Heart right ventricle (tissue), 16 donors: ENCODE results near the gene CTPS2. TPM values are rescaled to one million over a fixed set of nuclear protein-coding genes. Genes with fewer than 3 reads are reported as not detected.

Experiments
- ATAC-seq, 8 donors: fragments of 200-7000 bp; cut with Tn5 transposase; one replicate each; pipeline ENCODE4 v1.9.1; 2020; ENCODE audit warnings: mild to moderate bottlenecking in 8 of 8, moderate library complexity in 8 of 8, moderate number of reproducible peaks in 1 of 8
- DNase-seq, 2 donors: peaks; one replicate each; pipeline ENCODE4 v3.0.0-alpha.2; 2020
- H3K27ac ChIP-seq, 10 donors: fragments of 200-600 bp; sonication (generic) in 2 of 10; one replicate each; pipeline versions ENCODE4 v1.5.0 to v1.8.0; 2020 to 2022; ENCODE audit warnings: mild to moderate bottlenecking in 3 of 10
- H3K27me3 ChIP-seq, 7 donors: fragments of 200-600 bp; one replicate each; pipeline ENCODE4 v1.8.0; 2021 to 2022; ENCODE audit warnings: mild to moderate bottlenecking in 2 of 7
- H3K36me3 ChIP-seq, 9 donors: fragments of 200-600 bp; sonication (generic) in 1 of 9; one replicate each; pipeline versions ENCODE4 v1.5.0 to v1.8.0; 2020 to 2022; ENCODE audit warnings: mild to moderate bottlenecking in 2 of 9
- H3K4me1 ChIP-seq, 9 donors: fragments of 200-600 bp; sonication (generic) in 1 of 9; one replicate each; pipeline versions ENCODE4 v1.5.0 to v1.8.0; 2020 to 2022; ENCODE audit warnings: mild to moderate bottlenecking in 4 of 9
- H3K4me3 ChIP-seq, 10 donors: fragments of 200-600 bp; sonication (generic) in 2 of 10; one replicate each; pipeline versions ENCODE4 v1.5.0 to v1.8.0; 2020 to 2022; ENCODE audit warnings: mild to moderate bottlenecking in 7 of 10, moderate library complexity in 2 of 10
- H3K9me3 ChIP-seq, 11 donors: fragments of 200-600 bp in 10 of 11; sonication (generic) in 2 of 11; one replicate each; pipeline versions ENCODE4 v1.5.0 to v1.8.0; 2013 to 2022; ENCODE audit warnings: mild to moderate bottlenecking in 2 of 11, control low read depth in 1 of 11, moderate library complexity in 1 of 11
- CTCF ChIP-seq, 9 donors: fragments of 200-600 bp; sonication (generic) in 2 of 9; IDR thresholded peaks; one replicate each; pipeline versions ENCODE4 v1.5.0 to v1.8.0; 2021 to 2022; ENCODE audit warnings: antibody characterized with exemption in 9 of 9, mild to moderate bottlenecking in 5 of 9, moderate library complexity in 1 of 9
- WGBS, 2 donors: extraction: QIAGEN DNeasy Blood & Tissue Kit; methylation state at CpG; one replicate each; pipeline ENCODE4 v1.1.7; 2013; ENCODE audit warnings: inconsistent platforms in 1 of 2; 5-methylcytosine and 5-hydroxymethylcytosine counted together
- intact Hi-C, 10 donors: fragments of 100-400 bp; cut with DNase I; formaldehyde crosslinking; loops; one replicate each; pipeline versions ENCODE4 v1.11.1 to v1.14.2; 2022
- polyA plus RNA-seq, 2 donors: library from polyadenylated mRNA; stranded (reverse); fragments of 200-250 nt; gene quantifications; one replicate each; pipeline ENCODE4 v1.2.3, GENCODE V29; 2013
- total RNA-seq, 10 donors: library from RNA; stranded (reverse); fragmentation: NEBNext Ultra II Directional in 3 of 10; extraction: Animal tissue kit (Norgen Biotek cat#: 25700) in 3 of 10; gene quantifications; one replicate each; pipeline versions ENCODE4 v1.2.1 to v1.2.4, GENCODE V29; 2021 to 2023
- donor health status: Arrhythmogenic right ventricular cardiomyopathy.
- donor health status: ischemic (EF 13 %, LVEDD 7.1; RV severe dilation, severe dysfunction).
- donor health status: healthy with polysubstance abuse.
- donor health status: DM: no; HTN: yes; CAD: no.
- donor health status: DM: no; HTN: no; CAD: no.
- donor health status: ischemic (EF 25% LVEDD 6.9; RV normal size, moderate dysfunction).
- donor health status: ischemic (EF 25% LVEDD 5.7; RV mildly dilated, moderate dysfunction).
- donor health status: healthy.
- donor health status: DM: yes; HTN: yes; CAD: no.
- donor health status: Ischemic cardiomyopathy.
- donor health status: ischemic (EF 35%, LVEDD 5.7; RV mildly dilated, moderate dysfunction).
- donor health status: nonischemic (EF 11% LVEDD 7.7; RV severe dilation, severe dysfunction).
- donor health status: DM: yes; HTN: yes; CAD: no.
- donor health status: PGD.
- donor health status: ischemic (EF 29% LVEDD 5.4; RV normal size, mild dysfunction).
- donor health status: nonischemic (EF 23%, LVEDD 6.1; RV moderate dilation, normal function).

Gene CTPS2
- total and polyA plus RNA-seq, 12 donors = 2.7 to 15.8 (median 5.2) TPM

- TF ChIP-seq CTCF (IDR thresholded peaks at IDR 0.05) = no peak
- H3K9me3 ChIP-seq = no peaks in the 10 kb centered on the region
- H3K36me3 ChIP-seq = peaks cover 0 to 10% (median 0%) of the 10 kb centered on the region in 9 donors
- H3K4me1 ChIP-seq = no peaks in the 10 kb centered on the region
- ATAC-seq (no peak), DNase-seq (no peak)
- WGBS, 2 donors = 84 to 85% methylated on average over 6 of the region's 6 CpGs
- no peak overlapping the region for H3K4me3 ChIP-seq
- intact Hi-C loops = no loop called here
- H3K27me3 ChIP-seq = peaks cover 0 to 32% (median 0%) of the 10 kb centered on the region in 7 donors
- no peak overlapping the region for H3K27ac ChIP-seq
Observed at GRCh38 chrX:16639966-16640365, 72.5 kb downstream of the CTPS2 start.

GRCh38 chrX:16638533-16638932 lies 73.9 kb downstream of the CTPS2 start:
- Histone ChIP-seq H3K9me3 (no peaks in the 10 kb centered on the region), H3K4me1 (peaks cover 0 to under 1% (median 0%) of the 10 kb centered on the region in 9 donors), H3K36me3 (peaks cover 0 to 10% (median 0%) of the 10 kb centered on the region in 9 donors), H3K27ac (no peak overlapping the region), H3K27me3 (peaks cover 0 to 28% (median 0%) of the 10 kb centered on the region in 7 donors), H3K4me3 (no peak overlapping the region)
- DNase-seq (no peak), ATAC-seq (no peak)
- no peak for TF ChIP-seq CTCF (IDR thresholded peaks at IDR 0.05)
- WGBS, 2 donors = 96 to 97% methylated on average over 7 of the region's 7 CpGs
- intact Hi-C loops = no loop called here

GRCh38 chrX:16635596-16635995 lies 76.9 kb downstream of the CTPS2 start:
- ATAC-seq = no peak
- H3K4me1 ChIP-seq = peaks cover 0 to 3% (median 0%) of the 10 kb centered on the region in 9 donors
- H3K27ac ChIP-seq = no peak overlapping the region
- peaks cover 0 to 34% (median 0%) of the 10 kb centered on the region in 7 donors for H3K27me3 ChIP-seq
- H3K36me3 ChIP-seq = peaks cover 0 to 10% (median 0%) of the 10 kb centered on the region in 9 donors
- H3K4me3 ChIP-seq = no peak overlapping the region
- 99 to 100% methylated on average over 3 of the region's 3 CpGs for WGBS, 2 donors
- intact Hi-C loops = no loop called here
- H3K9me3 ChIP-seq = no peaks in the 10 kb centered on the region
- DNase-seq = no peak
- TF ChIP-seq CTCF (IDR thresholded peaks at IDR 0.05) = no peak

- WGBS, 2 donors = 93 to 95% methylated on average over 5 of the region's 5 CpGs
- H3K9me3 ChIP-seq = no peaks in the 10 kb centered on the region
- TF ChIP-seq CTCF (IDR thresholded peaks at IDR 0.05) = no peak
- no peak overlapping the region for H3K4me3 ChIP-seq
- H3K36me3 ChIP-seq = peaks cover 0 to 10% (median 0%) of the 10 kb centered on the region in 9 donors
- intact Hi-C loops = no loop called here
- H3K27ac ChIP-seq = no peak overlapping the region
- peaks cover 0 to 3% (median 0%) of the 10 kb centered on the region in 9 donors for H3K4me1 ChIP-seq
- no peak for DNase-seq
- ATAC-seq = no peak
- peaks cover 0 to 35% (median 0%) of the 10 kb centered on the region in 7 donors for H3K27me3 ChIP-seq
Observed at GRCh38 chrX:16635040-16635439, 77.4 kb downstream of the CTPS2 start.
